IMR-90 (cell line): ENCODE results near the gene PPP1R3F. TPM values are rescaled to one million over a fixed set of nuclear protein-coding genes. Genes with fewer than 3 reads are reported as not detected.

Experiments used
- ATAC-seq: fragments of 200-7000 bp; cut with Tn5 transposase; 2 replicates; pipeline ENCODE4 v1.9.1; 2020; ENCODE audit warnings: low read depth, mild to moderate bottlenecking, moderate library complexity
- BruUV-seq: library from RNA; stranded (reverse); fragments of 400-500 nt; replicated peaks from 2 replicates; lab custom pipeline; 2021; lab: Mats Ljungman, UMichigan
- CTCF ChIA-PET: fragments of 300-600 bp; formaldehyde crosslinking; extraction: SDS; loops from one replicate; lab custom pipeline; 2021; ENCODE audit warnings: antibody characterized with exemption; lab: Yijun Ruan, JAX
- POLR2A ChIA-PET: fragments of 300-600 bp; sonication (Branson Sonifier 250); formaldehyde crosslinking; loops from one replicate; lab custom pipeline; 2022; ENCODE audit warnings: antibody characterized with exemption; ENCODE audit not compliant: unreplicated experiment; lab: Charles Lee
- DNase-seq: peaks from one replicate; pipeline ENCODE4 v3.0.0; 2013
- H2AFZ ChIP-seq: replicated peaks from 2 replicates; pipeline ENCODE3; 2013; ENCODE audit warnings: low read length, mild to moderate bottlenecking; ENCODE audit not compliant: poor library complexity
- H2AK5ac ChIP-seq: 2 replicates; pipeline ENCODE4 v1.6.1; 2013; ENCODE audit warnings: low read depth, low read length, inconsistent platforms
- H2AK9ac ChIP-seq: replicated peaks from 2 replicates; pipeline ENCODE3; 2013; ENCODE audit warnings: mild to moderate bottlenecking, low read depth, low read length, moderate library complexity; ENCODE audit not compliant: poor library complexity
- H2BK120ac ChIP-seq: 2 replicates; pipeline ENCODE4 v1.6.1; 2013; ENCODE audit warnings: low read depth, low read length, inconsistent platforms
- H2BK15ac ChIP-seq: 3 replicates; pipeline ENCODE4 v1.6.1; 2013; ENCODE audit warnings: low read depth, low read length, inconsistent platforms
- H2BK20ac ChIP-seq: 2 replicates; pipeline ENCODE4 v1.6.1; 2013; ENCODE audit warnings: low read depth, mild to moderate bottlenecking, inconsistent platforms, low read length, moderate library complexity
- H2BK5ac ChIP-seq: 2 replicates; pipeline ENCODE4 v1.6.1; 2013; ENCODE audit warnings: mild to moderate bottlenecking, low read depth, low read length, inconsistent platforms; ENCODE audit not compliant: poor library complexity, severe bottlenecking
- H3K14ac ChIP-seq: replicated peaks from 2 replicates; pipeline ENCODE4 v1.6.1; 2013; ENCODE audit warnings: low read depth, low read length, inconsistent platforms
- H3K18ac ChIP-seq: 2 replicates; pipeline ENCODE4 v1.6.1; 2013; ENCODE audit warnings: low read depth, low read length, control low read depth
- H3K23ac ChIP-seq: 2 replicates; pipeline ENCODE4 v1.6.1; 2013; ENCODE audit warnings: low read depth, low read length, inconsistent platforms
- H3K27ac ChIP-seq: 2 replicates; pipeline ENCODE4 v1.5.1; 2013; ENCODE audit warnings: mild to moderate bottlenecking, control low read depth, low read length; ENCODE audit not compliant: insufficient read depth
- H3K27me3 ChIP-seq: 2 replicates; pipeline ENCODE4 v1.6.1; 2013; ENCODE audit warnings: low read length; ENCODE audit not compliant: control insufficient read depth, insufficient read depth
- H3K36me3 ChIP-seq: 2 replicates; pipeline ENCODE4 v1.6.1; 2013; ENCODE audit warnings: low read length, mixed read lengths; ENCODE audit not compliant: control insufficient read depth, insufficient read depth
- H3K4ac ChIP-seq: 2 replicates; pipeline ENCODE4 v1.6.1; 2013; ENCODE audit warnings: low read depth, low read length, inconsistent platforms
- H3K4me1 ChIP-seq: 2 replicates; pipeline ENCODE4 v1.6.1; 2013; ENCODE audit warnings: low read length, mixed read lengths; ENCODE audit not compliant: control insufficient read depth, insufficient read depth
- H3K4me2 ChIP-seq: 2 replicates; pipeline ENCODE4 v1.6.1; 2013; ENCODE audit warnings: low read depth, mild to moderate bottlenecking, control low read depth, low read length, moderate library complexity
- H3K4me3 ChIP-seq: 2 replicates; pipeline ENCODE4 v1.5.1; 2013; ENCODE audit warnings: low read depth, mild to moderate bottlenecking, control low read depth, low read length, moderate library complexity; ENCODE audit not compliant: insufficient read depth
- H3K56ac ChIP-seq: 2 replicates; pipeline ENCODE4 v1.6.1; 2013; ENCODE audit warnings: low read length, inconsistent platforms; ENCODE audit not compliant: insufficient read depth; ENCODE audit errors: extremely low read depth
- H3K79me1 ChIP-seq, 2 experiments: 2 replicates each; pipeline ENCODE4 v1.6.1; 2013; ENCODE audit warnings: low read length in 2 of 2, inconsistent platforms in 1 of 2, low read depth in 1 of 2
- H3K9ac ChIP-seq: 2 replicates; pipeline ENCODE4 v1.6.1; 2013; ENCODE audit warnings: low read depth, low read length, control low read depth
- H3K9me1 ChIP-seq: 2 replicates; pipeline ENCODE4 v1.6.1; 2013; ENCODE audit warnings: low read length, inconsistent platforms; ENCODE audit not compliant: insufficient read depth
- H3K9me3 ChIP-seq: 2 replicates; pipeline ENCODE4 v1.6.1; 2013; ENCODE audit warnings: low read length; ENCODE audit not compliant: control insufficient read depth, insufficient read depth
- H4K20me1 ChIP-seq: 2 replicates; pipeline ENCODE4 v1.6.1; 2013; ENCODE audit warnings: low read length, inconsistent platforms; ENCODE audit not compliant: insufficient read depth
- H4K5ac ChIP-seq: 2 replicates; pipeline ENCODE4 v1.6.1; 2013; ENCODE audit warnings: mild to moderate bottlenecking, low read depth, low read length, control low read depth
- H4K8ac ChIP-seq, 2 experiments: 2 replicates each; pipeline ENCODE4 v1.6.1; 2013; ENCODE audit warnings: low read depth in 2 of 2, low read length in 2 of 2, control low read depth in 1 of 2, inconsistent platforms in 1 of 2
- H4K91ac ChIP-seq: 2 replicates; pipeline ENCODE4 v1.6.1; 2013; ENCODE audit warnings: low read depth, low read length, inconsistent platforms; ENCODE audit not compliant: insufficient read depth
- CHD1 ChIP-seq: IDR thresholded peaks from 2 replicates; pipeline ENCODE4 v1.6.1; 2012; ENCODE audit warnings: low read depth, low read length, improper control_type of control experiment
- MAFK ChIP-seq: IDR thresholded peaks from 2 replicates; pipeline ENCODE4 v1.6.1; 2012; ENCODE audit warnings: low read depth, low read length, improper control_type of control experiment
- MAZ ChIP-seq: IDR thresholded peaks from 2 replicates; pipeline ENCODE4 v1.6.1; 2012; ENCODE audit warnings: low read depth, mild to moderate bottlenecking, low read length, improper control_type of control experiment, moderate library complexity, borderline replicate concordance
- MXI1 ChIP-seq: IDR thresholded peaks from 2 replicates; pipeline ENCODE4 v1.6.1; 2012; ENCODE audit warnings: low read depth, mild to moderate bottlenecking, low read length, moderate library complexity, borderline replicate concordance
- NFE2L2 ChIP-seq: fragments of 150-350 bp; IDR thresholded peaks from 2 replicates; pipeline ENCODE4 v1.6.1; 2016; ENCODE audit warnings: low read depth, mild to moderate bottlenecking, low read length
- POLR2A ChIP-seq: IDR thresholded peaks from 2 replicates; pipeline ENCODE4 v1.6.1; 2012; ENCODE audit warnings: mild to moderate bottlenecking, low read depth, low read length
- RAD21 ChIP-seq: IDR thresholded peaks from 2 replicates; pipeline ENCODE4 v1.6.1; 2012; ENCODE audit warnings: low read length, improper control_type of control experiment
- RCOR1 ChIP-seq: IDR thresholded peaks from 2 replicates; pipeline ENCODE4 v1.6.1; 2012; ENCODE audit warnings: mild to moderate bottlenecking, low read length, improper control_type of control experiment; ENCODE audit not compliant: insufficient replicate concordance
- WGBS, 2 experiments: methylation state at CpG; one replicate each; pipeline versions ENCODE4 v1.1.5 to v1.1.7; 2013; ENCODE audit warnings: missing lambda C conversion rate in 2 of 2; ENCODE audit not compliant: insufficient read length in 1 of 2; ENCODE audit errors: extremely low coverage in 2 of 2; 5-methylcytosine and 5-hydroxymethylcytosine counted together
- dilution Hi-C: fragments of 300-500 bp; cut with HindIII; formaldehyde crosslinking; loops from one replicate; pipeline ENCODE4 v1.14.3; 2018; ENCODE audit warnings: low sequenced_read_pairs; ENCODE audit not compliant: unreplicated experiment
- in situ Hi-C: fragments of 300-500 bp; cut with MboI; formaldehyde crosslinking; loops from 3 replicates; pipeline ENCODE4 v1.14.3; 2019; ENCODE audit warnings: low sequenced_read_pairs, inconsistent platforms, mixed read lengths
- intact Hi-C: fragments of 100-400 bp; cut with micrococcal nuclease; formaldehyde crosslinking; loops from 2 replicates; pipeline ENCODE4 v1.10.0; 2022
- polyA plus RNA-seq, 3 experiments: library from polyadenylated mRNA; depleted of rRNA; stranded (reverse); fragments of >200 nt; gene quantifications; 2 replicates each; pipeline ENCODE4 v1.2.3, GENCODE V29; 2012; ENCODE audit warnings: low replicate concordance in 1 of 3
- total RNA-seq: library from RNA; depleted of rRNA; stranded (reverse); fragments of >200 nt; gene quantifications from 2 replicates; pipeline ENCODE4 v1.2.3, GENCODE V29; 2012
- TF ChIP-seq, protein P1 (sequence below): fragments of 150-350 bp; IDR thresholded peaks from 2 replicates; pipeline ENCODE4 v1.6.1; 2017; ENCODE audit warnings: mild to moderate bottlenecking, antibody characterized with exemption, low read length, low read depth
- TF ChIP-seq, protein P2 (sequence below): conservative IDR thresholded peaks from 2 replicates; pipeline ENCODE4 v1.5.1; 2012; ENCODE audit warnings: mild to moderate bottlenecking, low read depth, low read length, improper control_type of control experiment

PPP1R3F gene
- total and polyA plus RNA-seq, 2 of the 4 experiments (the other 2 are of a cell fraction): 0.72 to 1.7 TPM

DNA sequence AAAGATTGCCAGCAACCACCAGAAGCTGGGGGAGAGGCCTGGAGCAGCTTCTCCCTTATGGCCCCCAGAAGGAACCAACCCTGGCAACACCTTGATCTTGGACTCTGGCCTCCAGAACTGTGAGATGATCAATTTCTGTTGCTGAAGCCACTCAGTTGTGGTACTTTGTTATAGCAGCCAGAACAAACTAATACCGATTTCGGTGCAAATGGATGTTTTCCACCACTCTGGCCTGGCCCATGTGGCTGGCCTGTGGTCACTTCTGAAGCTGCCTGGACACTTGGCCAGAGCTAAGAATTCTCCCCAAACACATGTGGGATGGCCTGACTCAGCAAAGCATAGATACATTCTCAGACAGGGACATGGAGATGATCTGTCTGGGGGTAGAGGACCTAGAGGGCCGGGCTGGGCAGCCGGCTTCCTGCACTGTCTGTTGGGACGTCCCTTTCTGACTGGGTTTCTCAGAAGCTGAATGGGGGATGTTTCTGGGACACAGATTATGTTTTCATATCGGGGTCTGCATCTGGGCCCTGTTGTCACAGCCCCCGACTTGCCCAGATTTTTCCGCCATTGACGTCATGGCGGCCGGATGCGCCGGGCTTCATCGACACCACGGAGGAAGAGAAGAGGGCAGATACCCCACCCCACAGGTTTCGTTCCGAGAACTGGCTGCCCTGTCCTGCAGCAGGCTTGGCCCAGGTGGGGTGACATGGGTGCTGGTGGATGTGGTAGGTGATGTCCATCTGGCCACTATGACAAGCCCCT is 9.2 kb upstream of the PPP1R3F start:
- POLR2A ChIA-PET: no interaction called here
- no peak overlapping the region for H3K9ac ChIP-seq
- H3K9me3 ChIP-seq: peaks cover 1% of the 10 kb centered on the region; the same call in 1 of the 2 replicates
- H3K79me1 ChIP-seq: no peaks in the 10 kb centered on the region
- H2BK15ac ChIP-seq: no peak overlapping the region
- intact Hi-C loops (no loop called here), in situ Hi-C loops (no loop called here), dilution Hi-C loops (no loop called here)
- no peak overlapping the region for H3K23ac ChIP-seq
- WGBS, 2 experiments: 67% methylated on average over 5 of the region's 17 CpGs; no CpG with 5 or more reads in 1 of the 2 experiments
- no TSS peak for BruUV-seq
- H3K36me3 ChIP-seq: no peaks in the 10 kb centered on the region
- no peak overlapping the region for H3K18ac ChIP-seq
- H4K20me1 ChIP-seq: no peaks in the 10 kb centered on the region
- H3K4me3 ChIP-seq: no peak overlapping the region
- no peak overlapping the region for H2AK5ac ChIP-seq
- H4K91ac ChIP-seq: no peak overlapping the region
- ATAC-seq: no peak
- peaks cover 6% of the 10 kb centered on the region; the same call in 1 of the 2 replicates for H3K27me3 ChIP-seq
- no peak overlapping the region for H3K4ac ChIP-seq
- H3K14ac ChIP-seq: no peak overlapping the region
- no peak for DNase-seq
- no peak overlapping the region for H3K56ac ChIP-seq
- H4K8ac ChIP-seq: no peak overlapping the region
- H2BK5ac ChIP-seq: no peak overlapping the region
- H2AFZ ChIP-seq: no peak overlapping the region
- H3K4me1 ChIP-seq: no peaks in the 10 kb centered on the region
- H2AK9ac ChIP-seq: no peak overlapping the region
- CTCF ChIA-PET: no interaction called here
- no peak for TF ChIP-seq RAD21
- no peak for TF ChIP-seq CHD1
- no peak for TF ChIP-seq POLR2A
- TF ChIP-seq NFE2L2: no peak
- TF ChIP-seq MXI1: no peak
- TF ChIP-seq, protein P1, sequence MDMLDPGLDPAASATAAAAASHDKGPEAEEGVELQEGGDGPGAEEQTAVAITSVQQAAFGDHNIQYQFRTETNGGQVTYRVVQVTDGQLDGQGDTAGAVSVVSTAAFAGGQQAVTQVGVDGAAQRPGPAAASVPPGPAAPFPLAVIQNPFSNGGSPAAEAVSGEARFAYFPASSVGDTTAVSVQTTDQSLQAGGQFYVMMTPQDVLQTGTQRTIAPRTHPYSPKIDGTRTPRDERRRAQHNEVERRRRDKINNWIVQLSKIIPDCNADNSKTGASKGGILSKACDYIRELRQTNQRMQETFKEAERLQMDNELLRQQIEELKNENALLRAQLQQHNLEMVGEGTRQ: no peak
- no peak for TF ChIP-seq MAZ
- TF ChIP-seq, protein P2, sequence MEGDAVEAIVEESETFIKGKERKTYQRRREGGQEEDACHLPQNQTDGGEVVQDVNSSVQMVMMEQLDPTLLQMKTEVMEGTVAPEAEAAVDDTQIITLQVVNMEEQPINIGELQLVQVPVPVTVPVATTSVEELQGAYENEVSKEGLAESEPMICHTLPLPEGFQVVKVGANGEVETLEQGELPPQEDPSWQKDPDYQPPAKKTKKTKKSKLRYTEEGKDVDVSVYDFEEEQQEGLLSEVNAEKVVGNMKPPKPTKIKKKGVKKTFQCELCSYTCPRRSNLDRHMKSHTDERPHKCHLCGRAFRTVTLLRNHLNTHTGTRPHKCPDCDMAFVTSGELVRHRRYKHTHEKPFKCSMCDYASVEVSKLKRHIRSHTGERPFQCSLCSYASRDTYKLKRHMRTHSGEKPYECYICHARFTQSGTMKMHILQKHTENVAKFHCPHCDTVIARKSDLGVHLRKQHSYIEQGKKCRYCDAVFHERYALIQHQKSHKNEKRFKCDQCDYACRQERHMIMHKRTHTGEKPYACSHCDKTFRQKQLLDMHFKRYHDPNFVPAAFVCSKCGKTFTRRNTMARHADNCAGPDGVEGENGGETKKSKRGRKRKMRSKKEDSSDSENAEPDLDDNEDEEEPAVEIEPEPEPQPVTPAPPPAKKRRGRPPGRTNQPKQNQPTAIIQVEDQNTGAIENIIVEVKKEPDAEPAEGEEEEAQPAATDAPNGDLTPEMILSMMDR: no peak
- TF ChIP-seq RCOR1: no peak
- TF ChIP-seq MAFK: no peak
- H2BK120ac ChIP-seq: no peak overlapping the region
- H3K27ac ChIP-seq: no peak overlapping the region
- H2BK20ac ChIP-seq: no peak overlapping the region
- no peaks in the 10 kb centered on the region for H3K9me1 ChIP-seq
- no peak overlapping the region for H4K5ac ChIP-seq
- H3K4me2 ChIP-seq: no peak overlapping the region
